ENCODE measurements around the gene RUNX1. TPM values are rescaled to one million over a fixed set of nuclear protein-coding genes. Genes with fewer than 3 reads are reported as not detected.
"Not testable (repeated sequence)": the region's sequence is repeated elsewhere in the genome, so short reads cannot be mapped to it uniquely, and the experiment has no call there.

RUNX1 gene
- polyA plus RNA-seq, 1 donor = 9.7 TPM

DNA sequence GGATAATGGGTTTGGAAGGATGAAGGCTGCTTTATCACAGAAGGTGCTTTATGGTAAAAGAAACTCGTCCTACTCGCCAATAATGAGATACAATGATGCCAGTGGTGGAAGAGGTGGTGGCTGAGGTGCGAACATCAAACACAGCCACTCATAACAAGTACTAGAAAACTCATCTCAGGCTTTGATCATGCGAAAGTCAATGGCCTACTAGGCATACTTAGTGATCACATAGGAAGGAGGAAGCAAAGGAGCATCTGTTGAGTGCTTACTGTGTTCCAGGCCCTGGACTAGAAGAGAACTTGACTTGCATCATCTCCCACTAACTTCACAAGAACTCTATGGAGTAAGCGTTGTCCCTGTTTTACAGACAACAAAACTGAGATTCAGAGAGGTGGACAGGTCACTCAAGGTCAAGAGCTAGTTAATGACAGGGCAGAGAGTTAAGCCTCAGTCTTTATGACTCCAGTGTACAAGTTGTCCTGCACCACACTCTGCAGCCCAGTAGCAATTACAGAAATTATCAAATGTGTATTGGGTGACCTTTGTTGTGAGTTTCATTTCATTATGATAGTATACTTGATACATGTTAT lies 33.6 kb downstream of the RUNX1 start:
- DNase-seq = no peak

GRCh38 chr21:35014302-35015041 lies 34.6 kb downstream of the RUNX1 start:
- DNase-seq = no peak

- no peak for DNase-seq
Measured at GRCh38 chr21:35011681-35012080, 37.4 kb downstream of the RUNX1 start.

- no peak for DNase-seq
Measured at GRCh38 chr21:35010447-35010846, 38.7 kb downstream of the RUNX1 start.

GRCh38 chr21:35007348-35007747 lies 41.8 kb downstream of the RUNX1 start:
- no peak for DNase-seq

DNA sequence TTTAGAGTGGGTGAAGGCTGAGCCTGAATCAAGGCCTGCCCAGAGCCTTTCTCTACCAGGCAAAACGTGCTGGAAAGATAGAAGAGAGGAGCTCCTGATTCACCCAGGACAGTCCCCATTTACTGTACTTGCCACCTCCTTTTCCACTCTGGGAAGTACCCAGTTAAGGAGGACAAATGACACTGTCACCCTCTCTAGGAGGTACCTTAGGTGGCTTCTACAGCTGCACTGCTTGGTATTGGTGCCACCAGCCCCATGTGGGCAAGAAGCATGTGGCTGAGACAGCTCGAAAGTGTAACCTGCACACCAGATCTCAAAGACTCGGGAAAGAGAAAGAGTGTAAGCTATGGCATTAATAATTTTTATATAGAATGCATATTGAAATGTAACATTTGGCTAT lies 42.3 kb downstream of the RUNX1 start:
- no peak for DNase-seq

DNA sequence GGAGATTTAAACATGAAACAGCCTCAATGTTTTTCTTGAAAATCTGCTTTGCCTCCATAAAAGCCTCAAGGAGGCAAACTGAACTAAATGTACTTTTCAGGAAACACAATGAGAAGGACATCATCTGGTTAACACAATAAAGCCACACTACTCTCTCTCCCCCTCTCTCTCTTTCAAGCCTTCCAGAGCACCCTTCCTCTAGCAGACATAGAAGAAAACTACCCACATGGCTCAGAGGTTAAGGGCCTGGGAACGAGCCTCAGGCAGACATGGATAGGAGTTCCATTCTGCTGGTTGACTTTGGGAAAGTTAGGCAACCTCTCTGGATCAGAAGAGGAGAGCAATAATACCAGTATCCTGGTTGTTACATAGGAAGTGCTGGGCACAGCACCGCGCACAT lies 42.9 kb downstream of the RUNX1 start:
- DNase-seq = no peak

DNA sequence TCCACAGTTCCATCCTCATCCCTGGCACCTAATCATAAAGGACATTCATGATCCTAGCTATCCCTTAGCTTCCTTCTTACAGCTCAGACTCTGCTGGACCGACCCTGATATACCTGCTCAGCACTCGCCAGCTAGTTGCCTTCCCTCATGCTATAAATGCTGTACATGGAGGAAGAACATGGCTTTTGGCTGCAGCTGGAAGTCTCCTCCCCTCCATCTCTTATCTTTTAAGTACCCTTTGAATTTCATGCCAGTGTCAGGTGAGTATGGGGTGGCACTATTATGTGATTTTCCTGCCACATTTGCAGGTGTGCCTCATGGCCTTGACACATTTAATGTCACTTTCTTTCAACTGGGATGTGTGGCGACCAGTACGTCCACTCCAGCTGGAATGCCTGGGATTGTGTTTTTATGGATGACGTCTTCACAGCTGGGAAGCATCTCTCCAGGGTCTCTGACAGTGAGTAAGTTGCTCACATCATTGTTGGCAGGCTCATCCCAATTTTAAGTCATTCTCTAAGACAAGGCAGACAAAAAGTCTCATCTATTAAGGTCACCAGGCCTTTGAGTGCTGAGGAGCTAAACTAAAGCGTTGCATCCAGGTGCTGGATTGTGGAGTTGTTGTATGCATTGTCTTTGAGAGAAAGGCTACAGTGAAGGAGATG lies 43.4 kb downstream of the RUNX1 start:
- DNase-seq = peak; percentile 57

GRCh38 chr21:35005077-35005476 lies 44.0 kb downstream of the RUNX1 start:
- no peak for DNase-seq

DNA sequence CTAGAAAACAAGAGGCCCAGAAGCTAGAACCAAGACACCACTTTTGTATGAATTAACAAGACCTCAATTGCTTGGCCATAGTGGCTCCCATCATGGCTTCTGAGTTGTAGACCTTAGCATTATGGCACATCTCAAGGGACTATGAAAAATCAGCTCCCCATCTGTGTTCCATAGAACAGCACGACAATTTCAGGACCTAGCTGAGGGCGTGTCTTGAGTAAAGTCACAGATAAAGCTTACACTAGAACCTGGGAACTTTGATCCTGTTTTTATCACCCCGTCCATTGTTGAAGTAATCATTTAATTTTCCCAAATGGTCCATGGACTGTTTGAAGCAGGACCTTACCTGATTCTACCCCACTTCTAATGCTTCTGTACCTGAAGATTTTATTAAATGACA lies 44.8 kb downstream of the RUNX1 start:
- no peak for DNase-seq

- DNase-seq = peak; percentile 79
Measured at GRCh38 chr21:35002879-35003722, 46.0 kb downstream of the RUNX1 start.

DNA sequence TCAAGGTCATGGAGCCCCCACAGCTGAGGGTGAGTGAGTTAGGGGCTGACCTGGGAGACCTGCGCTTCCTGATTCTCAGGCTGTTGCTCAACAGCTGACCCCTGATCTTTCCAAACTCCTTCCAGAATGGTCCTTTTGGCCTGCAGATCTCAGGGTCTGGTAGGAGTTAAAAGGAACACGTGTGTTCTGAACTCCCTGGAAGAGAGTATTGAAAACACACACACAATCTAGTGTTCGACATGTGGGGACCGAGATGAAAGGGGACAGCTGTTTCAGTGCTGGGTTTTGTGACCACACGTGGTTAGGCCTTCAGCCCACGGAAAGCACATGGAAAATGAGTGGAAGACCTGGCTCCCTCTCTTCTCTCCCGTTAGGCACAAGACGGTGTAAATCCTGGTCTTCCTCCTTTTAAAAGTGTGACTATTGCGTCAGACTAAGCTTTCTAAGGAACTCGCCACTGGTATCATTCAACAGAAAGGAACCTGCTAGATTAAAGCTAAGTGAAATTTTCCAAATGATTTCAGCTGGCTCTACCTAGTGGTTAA lies 49.6 kb downstream of the RUNX1 start:
- DNase-seq = no peak

DNA sequence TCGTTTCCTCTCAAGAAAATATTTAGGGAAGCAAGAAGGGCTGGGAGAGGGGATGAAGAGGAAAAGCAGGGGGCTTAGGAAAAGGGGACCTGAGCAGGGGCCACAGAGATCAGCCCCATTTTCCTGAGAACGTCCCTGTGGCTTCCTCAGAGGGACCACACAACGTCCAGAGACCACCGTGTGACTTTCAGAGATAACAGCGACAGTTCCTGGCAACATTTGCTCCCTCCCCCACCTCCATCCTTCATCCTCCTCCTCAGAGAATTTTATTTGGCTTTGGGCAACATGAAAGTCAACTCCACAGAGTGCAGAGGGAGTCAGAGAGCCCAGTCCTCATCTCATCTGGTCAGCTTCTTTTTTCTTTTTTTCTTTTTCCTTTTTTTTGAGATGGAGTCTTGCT lies 50.9 kb downstream of the RUNX1 start:
- no peak for DNase-seq

DNA sequence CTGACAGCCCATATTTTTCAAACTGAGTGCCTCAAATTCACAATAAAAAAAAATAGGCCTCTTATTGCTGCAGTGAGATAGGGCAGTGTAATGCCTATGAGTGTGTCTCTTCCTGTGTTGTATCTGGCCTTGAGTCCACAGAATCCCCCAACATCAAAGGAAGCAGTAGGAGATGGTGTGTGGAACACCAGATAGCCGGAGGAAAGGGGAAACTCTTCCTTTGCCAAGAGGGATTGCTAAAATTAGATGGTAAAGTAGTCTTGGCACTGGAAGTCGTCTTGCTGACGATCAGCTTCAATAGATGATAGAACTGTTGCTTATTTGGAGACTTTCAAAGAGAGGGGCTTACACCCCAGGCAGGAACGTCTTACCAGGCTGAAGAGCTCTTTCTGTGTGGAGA lies 51.8 kb downstream of the RUNX1 start:
- DNase-seq = no peak

DNA sequence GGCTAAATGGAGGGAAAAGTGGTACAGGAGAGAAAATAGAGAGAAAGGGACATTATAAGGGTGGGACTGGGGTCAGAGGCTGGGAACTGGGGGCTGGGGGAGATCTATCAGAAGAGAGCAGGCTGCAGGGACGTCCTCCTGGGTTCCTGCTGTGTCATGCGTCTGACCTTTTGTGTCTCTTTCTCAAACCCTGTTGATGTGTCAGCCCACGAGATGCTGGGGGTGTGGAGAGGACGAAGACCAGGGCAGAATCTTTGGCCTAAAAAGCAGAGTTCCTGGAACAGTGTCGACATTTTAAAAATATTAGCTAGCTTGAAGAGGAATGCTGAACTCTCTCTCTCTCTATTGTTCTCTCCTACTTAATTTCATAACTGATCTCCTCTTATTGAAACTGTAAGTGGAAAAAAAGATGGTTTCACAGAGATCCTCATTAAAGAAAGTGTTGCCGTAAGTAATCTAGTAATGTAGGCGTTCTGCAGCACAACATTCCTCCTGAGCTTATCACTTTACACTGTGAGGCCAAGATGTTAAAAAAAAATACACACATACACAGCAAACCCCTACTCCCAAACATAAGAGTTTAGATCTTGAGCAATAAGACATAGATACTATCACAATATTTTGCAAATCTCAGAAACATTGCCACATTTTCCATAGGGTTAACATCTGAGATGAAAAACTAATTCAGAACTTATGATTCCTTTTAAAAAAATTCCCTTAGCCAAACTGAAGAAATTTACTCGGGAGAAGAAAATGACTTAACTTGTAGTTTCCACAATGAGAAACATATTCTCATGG lies 52.6 kb downstream of the RUNX1 start:
- no peak for DNase-seq

DNA sequence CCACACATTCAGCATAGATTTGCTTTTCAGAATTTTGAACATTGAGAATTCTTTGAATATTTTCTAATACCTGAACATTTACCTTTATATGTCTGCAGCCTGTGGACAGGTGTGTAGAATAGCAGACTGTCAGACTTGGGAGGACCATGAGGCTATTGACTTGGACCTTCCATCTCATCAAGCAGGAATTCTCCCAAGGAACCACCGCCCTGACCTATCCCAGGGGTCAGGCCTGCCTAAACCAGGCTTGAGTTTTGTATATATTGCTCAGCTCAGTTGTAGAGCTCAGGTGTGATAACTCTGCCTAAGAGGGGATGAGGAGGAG lies 53.2 kb downstream of the RUNX1 start:
- DNase-seq = no peak

DNA sequence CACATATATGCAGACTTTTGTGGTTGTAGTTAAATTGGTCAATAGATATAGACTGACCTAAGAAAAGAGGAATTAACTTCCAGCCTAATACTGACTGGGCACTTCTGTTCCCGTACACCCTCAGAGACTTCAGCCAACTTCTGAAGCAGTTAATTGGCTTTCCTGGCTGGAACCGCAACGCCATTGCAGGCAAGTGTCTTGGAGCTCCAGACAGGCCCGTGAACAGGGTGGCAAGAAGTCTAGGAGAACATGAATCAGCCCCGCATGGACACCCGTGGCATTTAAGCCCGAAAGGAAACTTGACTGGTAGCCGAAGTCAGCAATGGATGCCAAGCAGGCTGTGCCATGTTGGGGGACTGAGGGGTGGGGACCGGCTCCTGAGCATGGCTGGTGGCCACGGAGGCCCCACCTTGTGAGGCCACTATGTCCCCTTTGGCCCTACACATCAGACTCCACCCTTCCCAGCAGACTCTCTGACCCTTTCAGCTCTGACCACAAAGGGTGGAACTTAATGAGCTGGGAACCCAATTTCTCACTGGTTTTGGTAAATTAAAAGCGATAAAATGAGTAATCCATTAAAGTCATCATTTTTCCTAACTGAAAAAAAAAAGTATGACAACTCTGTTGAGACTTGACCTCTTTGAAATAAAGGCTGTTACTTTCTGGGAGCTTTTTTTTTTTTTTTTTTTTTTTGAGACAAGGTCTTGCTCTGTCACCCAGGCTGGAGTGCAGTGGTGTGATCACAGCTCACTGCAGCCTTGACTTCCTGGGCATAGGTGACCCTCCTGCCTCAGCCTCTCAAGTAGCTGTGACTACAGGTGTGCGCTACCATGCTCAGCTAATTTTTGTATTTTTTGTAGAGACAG lies 54.1 kb downstream of the RUNX1 start:
- DNase-seq = no peak

GRCh38 chr21:34993521-34993921 lies 55.6 kb downstream of the RUNX1 start:
- not testable (repeated sequence) for DNase-seq

DNA sequence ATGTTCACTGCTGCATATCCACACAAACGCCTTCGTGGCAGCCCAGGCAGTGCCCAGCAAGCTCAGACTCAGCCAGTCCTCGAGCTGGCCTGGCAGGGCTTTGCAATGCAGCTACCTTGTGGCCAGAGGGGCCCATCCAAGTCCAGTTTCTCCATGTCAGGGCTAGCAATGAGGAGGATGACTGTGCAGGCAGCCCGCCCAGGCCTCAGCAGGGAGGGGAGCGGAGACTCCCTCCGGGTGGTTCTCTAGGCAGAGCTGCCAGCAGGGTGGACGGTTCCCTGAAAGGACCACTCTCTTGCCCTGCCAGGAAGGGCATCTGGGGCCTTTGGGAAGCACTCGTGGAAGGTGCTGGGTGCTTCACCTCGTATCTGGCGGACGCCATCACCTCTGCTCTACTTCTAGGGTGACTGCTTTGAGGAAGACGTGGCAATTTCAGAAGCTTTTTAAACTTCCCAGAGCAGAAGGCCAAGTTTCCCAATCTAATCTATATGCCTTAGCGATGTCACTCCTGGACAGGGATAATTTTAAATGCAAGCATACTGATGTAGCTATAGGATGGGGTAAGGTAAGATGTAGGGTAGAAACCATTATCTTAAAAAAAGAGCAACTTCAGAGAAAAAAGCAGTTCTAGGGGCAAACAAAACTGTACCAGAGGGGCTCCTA lies 56.2 kb downstream of the RUNX1 start:
- DNase-seq = no peak

- no peak for DNase-seq
Measured at GRCh38 chr21:34992180-34992579, 56.9 kb downstream of the RUNX1 start.

Data from hindlimb muscle (tissue), 1 donor.